GM19023 (cell line): ENCODE data around the gene AKNA.

Experiments
- ATAC-seq: cut with Tn5 transposase; IDR thresholded peaks from one replicate; pipeline ENCODE4 v1.9.1; 2021; ENCODE audit warnings: mild to moderate bottlenecking, moderate library complexity; ENCODE audit not compliant: unreplicated experiment

The AKNA gene

GRCh38 chr9:114307899-114308267 is 79.9 kb downstream of the AKNA start:
- no peak for ATAC-seq

- ATAC-seq = no peak
Observed at GRCh38 chr9:114304416-114305188, 83.2 kb downstream of the AKNA start.

- no peak for ATAC-seq
Observed at GRCh38 chr9:114303977-114304376, 83.8 kb downstream of the AKNA start.

GRCh38 chr9:114303571-114303970 is 84.2 kb downstream of the AKNA start:
- ATAC-seq = no peak

- ATAC-seq = no peak
Observed at GRCh38 chr9:114302727-114303126, 85.1 kb downstream of the AKNA start.

GRCh38 chr9:114301798-114302565 is 85.8 kb downstream of the AKNA start:
- ATAC-seq = no peak

GRCh38 chr9:114300846-114301797 is 86.7 kb downstream of the AKNA start:
- no peak for ATAC-seq

- ATAC-seq = no peak
Observed at GRCh38 chr9:114300153-114300845, 87.5 kb downstream of the AKNA start.

- no peak for ATAC-seq
Observed at GRCh38 chr9:114299286-114300152, 88.3 kb downstream of the AKNA start.

GRCh38 chr9:114296338-114296737 is 91.4 kb downstream of the AKNA start:
- ATAC-seq = no peak

- ATAC-seq = no peak
Observed at GRCh38 chr9:114294664-114295063, 93.1 kb downstream of the AKNA start.

GRCh38 chr9:114291886-114292590 is 95.7 kb downstream of the AKNA start:
- ATAC-seq = no peak

GRCh38 chr9:114291064-114291474 is 96.7 kb downstream of the AKNA start:
- no peak for ATAC-seq

- ATAC-seq = no peak
Observed at GRCh38 chr9:114290561-114290986, 97.2 kb downstream of the AKNA start.

- no peak for ATAC-seq
Observed at GRCh38 chr9:114289571-114290481, 98.0 kb downstream of the AKNA start.

- no peak for ATAC-seq
Observed at GRCh38 chr9:114289106-114289505, 98.7 kb downstream of the AKNA start.

GRCh38 chr9:114288193-114289091 is 99.3 kb downstream of the AKNA start:
- no peak for ATAC-seq
